ENCODE measurements around the gene TXNRD1.

TXNRD1 gene

DNA sequence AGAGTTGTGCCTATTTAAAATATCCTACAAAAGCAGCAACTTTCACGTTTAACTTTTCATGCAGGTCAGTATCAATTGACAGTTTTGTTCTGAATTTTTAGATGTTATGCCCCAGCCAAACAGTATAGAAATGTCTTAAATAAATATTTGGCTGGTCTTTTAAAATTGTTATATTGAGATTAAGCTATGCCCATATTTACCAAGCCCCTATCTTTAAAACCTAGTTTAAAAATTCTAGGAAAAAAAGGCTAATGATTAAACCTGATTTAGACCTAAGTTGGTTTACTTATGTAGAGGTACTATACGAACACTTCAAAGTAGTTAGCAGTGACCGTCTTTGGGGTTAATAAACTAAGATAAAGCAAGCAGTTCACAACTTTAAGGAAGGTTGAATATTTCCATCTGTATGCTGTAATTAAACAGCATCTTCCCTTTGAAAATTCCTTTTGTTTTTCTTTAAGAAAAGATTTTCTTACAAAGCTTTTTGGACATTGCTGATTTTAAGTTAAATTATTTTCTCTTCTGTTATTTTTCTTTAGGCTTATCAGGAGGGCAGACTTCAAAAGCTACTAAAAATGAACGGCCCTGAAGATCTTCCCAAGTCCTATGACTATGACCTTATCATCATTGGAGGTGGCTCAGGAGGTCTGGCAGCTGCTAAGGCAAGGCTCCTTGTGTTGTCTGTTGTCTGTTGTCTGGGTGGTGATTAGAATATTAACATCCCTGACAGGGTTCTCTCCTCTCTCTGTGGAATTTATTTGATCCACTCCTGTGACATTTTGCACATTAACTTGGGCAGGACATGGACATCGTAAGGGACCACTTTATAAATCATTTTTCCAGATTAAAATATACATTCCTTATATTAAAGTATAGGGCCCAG lies 95.4 kb downstream of the TXNRD1 start:
- TF ChIP-seq POLR2A (IDR thresholded peaks at IDR 0.05; ENCODE audit: extremely low read depth, insufficient read length) (no peak), MYC (IDR thresholded peaks at IDR 0.05; ENCODE audit: low read depth, low read length) (no peak)
- TF ChIP-seq, protein P1, sequence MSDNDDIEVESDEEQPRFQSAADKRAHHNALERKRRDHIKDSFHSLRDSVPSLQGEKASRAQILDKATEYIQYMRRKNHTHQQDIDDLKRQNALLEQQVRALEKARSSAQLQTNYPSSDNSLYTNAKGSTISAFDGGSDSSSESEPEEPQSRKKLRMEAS (IDR thresholded peaks at IDR 0.05; ENCODE audit: low read depth, low read length): no peak
- TF ChIP-seq, protein P2, sequence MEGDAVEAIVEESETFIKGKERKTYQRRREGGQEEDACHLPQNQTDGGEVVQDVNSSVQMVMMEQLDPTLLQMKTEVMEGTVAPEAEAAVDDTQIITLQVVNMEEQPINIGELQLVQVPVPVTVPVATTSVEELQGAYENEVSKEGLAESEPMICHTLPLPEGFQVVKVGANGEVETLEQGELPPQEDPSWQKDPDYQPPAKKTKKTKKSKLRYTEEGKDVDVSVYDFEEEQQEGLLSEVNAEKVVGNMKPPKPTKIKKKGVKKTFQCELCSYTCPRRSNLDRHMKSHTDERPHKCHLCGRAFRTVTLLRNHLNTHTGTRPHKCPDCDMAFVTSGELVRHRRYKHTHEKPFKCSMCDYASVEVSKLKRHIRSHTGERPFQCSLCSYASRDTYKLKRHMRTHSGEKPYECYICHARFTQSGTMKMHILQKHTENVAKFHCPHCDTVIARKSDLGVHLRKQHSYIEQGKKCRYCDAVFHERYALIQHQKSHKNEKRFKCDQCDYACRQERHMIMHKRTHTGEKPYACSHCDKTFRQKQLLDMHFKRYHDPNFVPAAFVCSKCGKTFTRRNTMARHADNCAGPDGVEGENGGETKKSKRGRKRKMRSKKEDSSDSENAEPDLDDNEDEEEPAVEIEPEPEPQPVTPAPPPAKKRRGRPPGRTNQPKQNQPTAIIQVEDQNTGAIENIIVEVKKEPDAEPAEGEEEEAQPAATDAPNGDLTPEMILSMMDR (IDR thresholded peaks at IDR 0.05; ENCODE audit: low read depth, low read length): no peak
- no peak overlapping the region for H3K4me3 ChIP-seq (ENCODE audit: low read depth, low read length)
- DNase-seq (ENCODE audit: low read depth): no peak

DNA sequence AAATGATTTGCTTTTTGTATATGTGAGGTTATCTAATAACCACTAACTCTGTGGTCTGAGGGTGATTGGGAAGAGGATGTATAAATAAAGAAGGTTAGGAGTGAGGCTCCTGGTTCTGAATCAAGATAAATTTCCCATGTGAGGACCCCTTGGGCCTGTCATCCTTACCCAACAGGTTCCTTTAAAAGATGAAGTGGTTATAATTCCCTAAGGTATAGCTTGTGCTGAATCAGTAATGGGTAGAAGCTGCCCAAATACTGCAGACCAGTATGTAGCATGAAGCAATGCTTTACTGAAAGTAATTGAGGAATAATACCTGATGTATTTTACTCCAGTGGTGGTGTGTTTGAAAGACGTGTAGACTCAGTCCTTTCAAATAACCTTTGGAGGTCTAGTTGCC lies 96.6 kb downstream of the TXNRD1 start:
- no peak overlapping the region for H3K4me3 ChIP-seq (ENCODE audit: low read depth, low read length)
- no peak for TF ChIP-seq POLR2A (IDR thresholded peaks at IDR 0.05; ENCODE audit: extremely low read depth, insufficient read length)
- TF ChIP-seq, protein P2 (IDR thresholded peaks at IDR 0.05; ENCODE audit: low read depth, low read length): no peak
- DNase-seq (ENCODE audit: low read depth): no peak

DNA sequence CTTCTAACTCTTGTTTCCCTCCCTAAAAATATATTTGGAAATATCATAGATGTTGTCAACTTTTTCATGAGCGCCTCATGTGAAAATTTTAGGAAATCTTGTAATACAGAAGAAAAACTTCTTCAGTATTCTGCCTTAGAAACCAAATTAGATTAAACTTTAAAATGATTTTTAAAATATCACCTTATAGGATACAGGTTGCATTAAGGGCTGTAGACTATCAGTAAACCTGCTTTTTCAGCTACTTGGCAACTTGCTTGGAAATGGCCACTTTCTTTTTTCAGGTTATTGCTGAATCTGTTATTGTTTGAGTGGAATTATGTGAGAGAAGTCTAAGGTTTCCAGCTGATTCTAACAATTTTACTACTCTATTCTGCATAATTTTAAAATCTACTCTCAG lies 97.1 kb downstream of the TXNRD1 start:
- no peak for DNase-seq (ENCODE audit: low read depth)
- H3K4me3 ChIP-seq (ENCODE audit: low read depth, low read length): no peak overlapping the region
- TF ChIP-seq MYC (IDR thresholded peaks at IDR 0.05; ENCODE audit: low read depth, low read length) (no peak), POLR2A (IDR thresholded peaks at IDR 0.05; ENCODE audit: extremely low read depth, insufficient read length) (no peak)
- TF ChIP-seq, protein P2 (IDR thresholded peaks at IDR 0.05; ENCODE audit: low read depth, low read length): no peak
- TF ChIP-seq, protein P1 (IDR thresholded peaks at IDR 0.05; ENCODE audit: low read depth, low read length): no peak

DNA sequence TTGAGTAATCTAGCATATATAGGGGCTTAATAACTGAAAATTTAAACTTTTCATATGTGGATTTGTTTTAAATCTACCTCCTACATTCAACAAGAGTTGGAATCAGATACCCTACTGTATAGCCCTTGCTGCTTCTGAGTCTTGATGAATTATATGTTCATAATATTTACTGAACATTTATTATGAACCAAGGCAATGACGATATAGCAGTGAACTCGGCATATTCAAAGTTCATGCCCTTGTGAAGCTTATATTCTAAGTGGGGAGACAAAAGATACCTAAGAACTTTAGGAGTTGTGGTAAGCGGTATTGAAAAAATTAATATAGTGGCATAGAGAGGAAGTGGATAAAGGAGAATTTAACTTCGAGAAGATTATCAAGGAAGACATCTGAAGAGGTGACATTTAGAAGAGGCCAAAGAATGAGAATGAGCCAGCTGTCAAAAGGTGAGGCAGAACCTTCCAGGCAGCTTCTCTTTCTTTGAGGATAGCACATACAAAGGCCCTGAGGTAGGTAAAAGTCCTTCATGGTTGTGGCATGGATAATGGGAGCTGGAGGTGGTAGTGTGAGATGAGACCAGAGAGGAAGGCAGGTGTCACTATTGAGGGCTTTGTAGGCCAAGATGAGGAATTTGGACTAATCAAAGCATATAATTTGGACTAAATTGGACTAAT lies 98.1 kb downstream of the TXNRD1 start:
- no peak for DNase-seq (ENCODE audit: low read depth)
- no peak overlapping the region for H3K4me3 ChIP-seq (ENCODE audit: low read depth, low read length)
- no peak for TF ChIP-seq MYC (IDR thresholded peaks at IDR 0.05; ENCODE audit: low read depth, low read length)
- TF ChIP-seq, protein P2 (IDR thresholded peaks at IDR 0.05; ENCODE audit: low read depth, low read length): no peak
- no peak for TF ChIP-seq POLR2A (IDR thresholded peaks at IDR 0.05; ENCODE audit: extremely low read depth, insufficient read length)
- TF ChIP-seq, protein P1 (IDR thresholded peaks at IDR 0.05; ENCODE audit: low read depth, low read length): no peak

DNA sequence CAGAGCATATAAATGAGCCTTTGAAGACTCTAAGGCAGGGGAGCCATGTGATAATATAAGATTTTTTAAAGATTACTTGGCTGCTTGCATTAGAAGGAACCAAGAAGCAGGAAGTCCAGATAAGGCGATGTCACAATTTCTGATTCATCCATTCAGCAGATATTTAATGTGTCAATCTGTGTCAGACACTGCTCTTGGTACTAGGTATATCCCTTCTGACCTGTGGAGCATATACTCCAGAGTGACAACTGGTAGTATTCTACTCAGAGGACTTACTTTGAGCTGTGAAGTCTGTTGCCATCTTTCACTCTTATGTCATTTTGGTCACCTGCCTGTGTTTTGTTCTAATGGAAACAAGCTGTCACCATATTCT lies 98.6 kb downstream of the TXNRD1 start:
- DNase-seq (ENCODE audit: low read depth): peak; percentile 45
- no peak overlapping the region for H3K4me3 ChIP-seq (ENCODE audit: low read depth, low read length)
- TF ChIP-seq MYC (IDR thresholded peaks at IDR 0.05; ENCODE audit: low read depth, low read length): no peak
- TF ChIP-seq POLR2A (IDR thresholded peaks at IDR 0.05; ENCODE audit: extremely low read depth, insufficient read length): no peak
- TF ChIP-seq, protein P1 (IDR thresholded peaks at IDR 0.05; ENCODE audit: low read depth, low read length): no peak
- TF ChIP-seq, protein P2 (IDR thresholded peaks at IDR 0.05; ENCODE audit: low read depth, low read length): no peak
